Uterus (tissue), 4 donors: Measurements from ENCODE around the gene ASB1. TPM values are rescaled to one million over a fixed set of nuclear protein-coding genes. Genes with fewer than 3 reads are reported as not detected.

ENCODE experiments used
- DNase-seq, 2 donors: peaks; one replicate each; pipeline ENCODE4 v3.0.0-alpha.2; 2019 to 2020
- H3K27ac ChIP-seq, 2 donors: fragments of 200-600 bp; sonication (generic); 1 replicate in 1 of 2; 2 replicates in 1 of 2; pipeline ENCODE4 v1.5.1; 2016 to 2018
- H3K27me3 ChIP-seq, 2 donors: fragments of 200-600 bp; sonication (generic); one replicate each; pipeline ENCODE4 v1.5.1; 2018 to 2019; ENCODE audit warnings: control low read depth in 1 of 2
- H3K36me3 ChIP-seq, 2 donors: fragments of 200-600 bp; sonication (generic); one replicate each; pipeline ENCODE4 v1.5.1; 2019; ENCODE audit warnings: control low read depth in 1 of 2
- H3K4me1 ChIP-seq, 2 donors: fragments of 200-600 bp; sonication (generic); one replicate each; pipeline ENCODE4 v1.5.1; 2018 to 2019; ENCODE audit warnings: control low read depth in 1 of 2
- H3K4me3 ChIP-seq, 2 donors: fragments of 200-600 bp; sonication (generic); 1 replicate in 1 of 2; 2 replicates in 1 of 2; pipeline ENCODE4 v1.5.1; 2018 to 2019; ENCODE audit warnings: mild to moderate bottlenecking in 1 of 2
- H3K9me3 ChIP-seq, 2 donors: fragments of 200-600 bp; sonication (generic); one replicate each; pipeline ENCODE4 v1.5.1; 2019; ENCODE audit warnings: control low read depth in 1 of 2
- POLR2A ChIP-seq, 2 donors: fragments of 450-650 bp; IDR thresholded peaks; one replicate each; pipeline ENCODE4 v1.6.1; 2016; ENCODE audit warnings: antibody characterized with exemption in 2 of 2, mild to moderate bottlenecking in 1 of 2, moderate library complexity in 1 of 2
- intact Hi-C: fragments of 100-400 bp; cut with DNase I; formaldehyde crosslinking; loops from one replicate; pipeline ENCODE4 v1.15.1; 2023; ENCODE audit warnings: low total_unique reads
- total RNA-seq, 4 donors: library from RNA; depleted of rRNA in 3 of 4; stranded (reverse); fragments of >200 nt in 3 of 4; gene quantifications; one replicate each; pipeline versions ENCODE4 v1.1.0 to v1.2.4, GENCODE V29; 2014 to 2023
- TF ChIP-seq, protein P1 (sequence below), 4 experiments: fragments of 200-600 bp in 2 of 4; fragments of 450-650 bp in 2 of 4; sonication (generic) in 2 of 4; IDR thresholded peaks; one replicate each; pipeline ENCODE4 v1.5.1; 2016 to 2019; ENCODE audit warnings: antibody characterized with exemption in 4 of 4, mild to moderate bottlenecking in 2 of 4, moderate library complexity in 1 of 4
- donor health status: DM: yes; HTN: yes; CAD: no.

The ASB1 gene, protein sequence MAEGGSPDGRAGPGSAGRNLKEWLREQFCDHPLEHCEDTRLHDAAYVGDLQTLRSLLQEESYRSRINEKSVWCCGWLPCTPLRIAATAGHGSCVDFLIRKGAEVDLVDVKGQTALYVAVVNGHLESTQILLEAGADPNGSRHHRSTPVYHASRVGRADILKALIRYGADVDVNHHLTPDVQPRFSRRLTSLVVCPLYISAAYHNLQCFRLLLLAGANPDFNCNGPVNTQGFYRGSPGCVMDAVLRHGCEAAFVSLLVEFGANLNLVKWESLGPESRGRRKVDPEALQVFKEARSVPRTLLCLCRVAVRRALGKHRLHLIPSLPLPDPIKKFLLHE
- 10 to 100 TPM in 2 of 4 donors, 1 to 10 TPM in 2; 4.9 to 40.5 (median 18.6) TPM for total RNA-seq

DNA sequence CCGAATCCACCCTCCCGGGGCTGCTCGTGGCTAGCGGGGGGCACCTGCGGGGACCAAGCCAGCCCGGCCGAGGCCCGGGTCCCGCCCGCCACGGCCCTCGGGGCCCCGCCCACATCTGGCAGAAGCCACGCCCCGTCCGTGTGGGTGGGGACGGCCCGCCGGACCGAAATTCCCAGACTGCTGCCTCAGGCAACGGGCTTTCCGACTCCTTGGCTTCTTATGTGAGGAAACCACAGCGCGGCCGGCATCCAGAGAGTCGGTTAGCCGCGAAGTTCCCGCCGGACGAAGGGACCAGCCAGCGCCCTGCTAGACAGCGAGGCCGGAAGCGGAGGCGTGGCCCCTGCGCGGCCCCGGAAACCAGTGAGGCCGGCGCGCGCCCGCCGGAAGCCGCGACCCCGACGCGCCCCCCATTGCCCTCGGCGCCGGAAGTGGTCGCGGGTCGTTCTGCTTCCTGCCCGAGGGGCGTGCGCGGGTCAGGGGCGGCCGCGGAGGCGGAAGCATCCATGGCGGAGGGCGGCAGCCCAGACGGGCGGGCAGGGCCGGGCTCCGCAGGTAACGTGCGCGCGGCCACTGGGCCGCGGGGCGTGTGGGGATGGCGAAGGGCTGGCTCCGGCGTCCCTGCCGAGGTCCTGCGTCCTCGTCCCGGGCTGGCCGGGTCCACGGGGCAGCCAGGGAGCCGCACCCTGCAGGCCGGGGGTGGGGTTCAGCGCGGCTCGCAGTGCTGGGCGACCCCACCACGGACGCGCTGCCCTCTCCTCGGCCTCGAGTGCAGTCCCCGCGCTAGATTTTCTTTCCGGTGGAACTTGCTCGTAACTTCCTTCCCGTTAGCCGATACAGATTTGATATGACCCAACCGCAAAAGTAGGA, at the start of gene ASB1:
TSS of gene ASB1 (plus strand) at position 360 of the 867 bp plus-strand sequence. CDS start at position 504, 144 bp downstream.
- Histone ChIP-seq H3K9me3 (peaks cover 0 to 5% of the 10 kb centered on the region in 2 donors), H3K4me1 (peaks cover 0 to 4% of the 10 kb centered on the region in 2 donors), H3K27ac (peak within 1 kb of the TSS; percentile 80 to 92), H3K36me3 (no peaks in the 10 kb centered on the region), H3K4me3 (peak within 1 kb of the TSS; percentile 53 to 61), H3K27me3 (no peaks in the 10 kb centered on the region)
- intact Hi-C loops: no loop called here
- peak; percentile 70 to 74 for DNase-seq
- TF ChIP-seq, protein P1, sequence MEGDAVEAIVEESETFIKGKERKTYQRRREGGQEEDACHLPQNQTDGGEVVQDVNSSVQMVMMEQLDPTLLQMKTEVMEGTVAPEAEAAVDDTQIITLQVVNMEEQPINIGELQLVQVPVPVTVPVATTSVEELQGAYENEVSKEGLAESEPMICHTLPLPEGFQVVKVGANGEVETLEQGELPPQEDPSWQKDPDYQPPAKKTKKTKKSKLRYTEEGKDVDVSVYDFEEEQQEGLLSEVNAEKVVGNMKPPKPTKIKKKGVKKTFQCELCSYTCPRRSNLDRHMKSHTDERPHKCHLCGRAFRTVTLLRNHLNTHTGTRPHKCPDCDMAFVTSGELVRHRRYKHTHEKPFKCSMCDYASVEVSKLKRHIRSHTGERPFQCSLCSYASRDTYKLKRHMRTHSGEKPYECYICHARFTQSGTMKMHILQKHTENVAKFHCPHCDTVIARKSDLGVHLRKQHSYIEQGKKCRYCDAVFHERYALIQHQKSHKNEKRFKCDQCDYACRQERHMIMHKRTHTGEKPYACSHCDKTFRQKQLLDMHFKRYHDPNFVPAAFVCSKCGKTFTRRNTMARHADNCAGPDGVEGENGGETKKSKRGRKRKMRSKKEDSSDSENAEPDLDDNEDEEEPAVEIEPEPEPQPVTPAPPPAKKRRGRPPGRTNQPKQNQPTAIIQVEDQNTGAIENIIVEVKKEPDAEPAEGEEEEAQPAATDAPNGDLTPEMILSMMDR (IDR thresholded peaks at IDR 0.05): no peak
- TF ChIP-seq POLR2A (IDR thresholded peaks at IDR 0.05): peak in 1 of 2 donors; percentile 58

DNA sequence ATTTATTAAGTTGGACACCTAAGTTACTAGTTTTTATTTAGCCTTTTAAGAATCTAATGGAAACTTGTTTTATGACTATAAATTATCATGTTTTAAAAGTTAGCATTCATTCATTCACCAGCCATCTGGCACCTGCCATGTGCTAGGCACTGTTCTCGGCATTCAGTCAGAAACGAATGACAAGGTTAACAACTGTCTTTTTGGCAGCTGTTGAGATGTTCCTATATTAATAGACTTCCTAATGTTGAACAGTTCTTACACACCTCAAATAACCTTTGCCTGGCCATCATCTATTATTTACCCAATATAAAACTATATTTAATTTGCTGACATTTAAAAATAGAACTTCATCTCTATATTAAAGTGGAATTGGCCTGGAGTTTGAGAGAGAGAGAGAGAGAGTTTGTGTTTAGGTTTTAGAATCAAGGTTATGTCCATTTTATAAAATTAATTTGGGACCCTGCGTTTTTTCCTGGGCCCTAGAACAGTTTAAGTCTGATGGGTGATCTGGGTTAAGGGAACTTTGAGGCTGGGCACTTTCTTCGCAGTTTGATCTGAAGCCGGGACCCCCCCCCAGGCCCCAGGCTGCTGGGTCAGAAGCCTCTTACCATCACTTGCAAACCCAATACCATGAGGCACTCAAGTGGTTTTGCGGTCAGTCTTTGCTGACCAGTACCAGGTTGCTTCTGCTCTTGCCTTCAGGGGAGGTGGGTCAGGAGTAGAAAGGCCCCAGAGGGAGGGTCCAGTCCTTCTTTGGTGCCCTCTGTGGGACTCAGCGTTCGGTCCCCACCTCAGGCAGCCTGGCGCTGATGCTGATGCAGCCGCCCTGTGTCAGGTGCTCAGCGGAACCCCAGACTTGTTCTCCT, 48.3 kb upstream of the ASB1 start:
- no peaks in the 10 kb centered on the region for H3K4me1 ChIP-seq
- no peaks in the 10 kb centered on the region for H3K27me3 ChIP-seq
- DNase-seq: no peak
- H3K4me3 ChIP-seq: no peak overlapping the region
- no peaks in the 10 kb centered on the region for H3K9me3 ChIP-seq
- TF ChIP-seq, protein P1 (IDR thresholded peaks at IDR 0.05): no peak
- no peak for TF ChIP-seq POLR2A (IDR thresholded peaks at IDR 0.05)
- intact Hi-C loops: no loop called here
- no peak overlapping the region for H3K27ac ChIP-seq
- H3K36me3 ChIP-seq: no peaks in the 10 kb centered on the region

DNA sequence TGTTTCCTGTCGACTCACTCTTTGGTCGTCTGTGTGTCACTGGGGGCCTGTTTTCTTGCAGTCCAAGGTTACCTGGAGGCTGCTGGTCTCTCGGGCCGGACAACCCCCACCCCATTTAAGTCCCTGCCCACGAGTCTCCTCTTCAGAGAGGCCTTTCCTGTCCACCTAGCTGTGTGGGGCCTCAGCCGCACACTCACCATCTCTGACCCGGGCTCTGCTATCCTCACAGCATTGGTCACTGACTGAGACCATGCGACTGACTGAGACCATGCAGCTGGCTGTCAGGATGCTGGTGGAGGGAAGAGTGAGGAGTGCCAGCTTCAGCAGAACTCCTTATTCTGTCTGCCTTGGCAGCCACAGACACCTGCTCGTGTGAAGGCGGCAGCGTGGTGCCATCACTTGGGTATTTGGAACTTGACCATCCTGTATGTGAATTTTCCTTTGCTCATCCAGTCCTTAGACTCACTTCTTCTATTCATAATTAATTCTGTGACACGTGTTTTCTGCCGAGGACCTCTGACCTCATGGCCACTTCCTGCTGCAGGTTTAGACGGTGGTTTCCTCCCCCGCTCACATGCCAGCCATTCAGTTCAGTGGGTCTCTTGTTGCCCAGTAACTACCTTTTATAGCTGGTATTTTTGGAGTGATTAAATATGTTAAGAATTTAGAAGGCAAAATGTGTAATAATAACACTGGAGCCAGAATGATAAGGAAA, 47.5 kb upstream of the ASB1 start:
- no peaks in the 10 kb centered on the region for H3K27me3 ChIP-seq
- H3K4me1 ChIP-seq: no peaks in the 10 kb centered on the region
- no peak overlapping the region for H3K4me3 ChIP-seq
- DNase-seq: no peak
- TF ChIP-seq, protein P1 (IDR thresholded peaks at IDR 0.05): no peak
- no peak for TF ChIP-seq POLR2A (IDR thresholded peaks at IDR 0.05)
- H3K9me3 ChIP-seq: no peaks in the 10 kb centered on the region
- H3K36me3 ChIP-seq: no peaks in the 10 kb centered on the region
- intact Hi-C loops: no loop called here
- no peak overlapping the region for H3K27ac ChIP-seq

DNA sequence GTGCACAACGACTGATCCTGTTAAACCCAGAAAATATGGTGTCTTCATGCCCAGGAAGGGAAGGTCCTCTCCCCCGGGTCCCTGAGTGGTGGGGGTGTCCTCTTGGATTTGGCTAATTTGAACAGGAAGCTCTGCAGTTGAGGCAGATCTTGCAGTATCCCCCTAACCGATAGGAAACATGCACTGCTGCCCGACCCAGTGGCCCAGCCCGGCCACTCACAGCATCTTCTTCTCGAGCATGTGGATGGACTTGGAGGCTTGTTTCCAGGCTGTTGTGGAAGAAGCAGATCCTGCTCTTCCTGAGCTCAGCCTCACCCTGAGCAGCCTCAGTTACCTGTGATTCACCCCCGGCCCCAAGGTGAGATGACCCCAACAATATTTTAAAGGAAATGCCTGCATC, 46.4 kb upstream of the ASB1 start:
- no peaks in the 10 kb centered on the region for H3K9me3 ChIP-seq
- no peak overlapping the region for H3K27ac ChIP-seq
- H3K27me3 ChIP-seq: no peaks in the 10 kb centered on the region
- no peak overlapping the region for H3K4me3 ChIP-seq
- no peaks in the 10 kb centered on the region for H3K4me1 ChIP-seq
- no peak for DNase-seq
- TF ChIP-seq, protein P1 (IDR thresholded peaks at IDR 0.05): no peak
- TF ChIP-seq POLR2A (IDR thresholded peaks at IDR 0.05): no peak
- H3K36me3 ChIP-seq: no peaks in the 10 kb centered on the region
- intact Hi-C loops: no loop called here
